IPS-18a (cell line): Measurements from ENCODE around the gene ALG1.
"Not testable (repeated sequence)": the region's sequence is repeated elsewhere in the genome, so short reads cannot be mapped to it uniquely, and the experiment has no call there.

ENCODE experiments used
- H3K27ac ChIP-seq: one replicate; pipeline ENCODE4 v1.5.1; 2013; ENCODE audit warnings: low read length
- H3K27me3 ChIP-seq: one replicate; pipeline ENCODE4 v1.6.1; 2013; ENCODE audit warnings: mild to moderate bottlenecking, low read length; ENCODE audit not compliant: control insufficient read depth, insufficient read depth
- H3K36me3 ChIP-seq: one replicate; pipeline ENCODE4 v1.6.1; 2013; ENCODE audit warnings: low read depth, low read length; ENCODE audit not compliant: control insufficient read depth
- H3K4me1 ChIP-seq: one replicate; pipeline ENCODE4 v1.6.1; 2013; ENCODE audit warnings: low read depth, low read length; ENCODE audit not compliant: control insufficient read depth
- H3K4me3 ChIP-seq: one replicate; pipeline ENCODE4 v1.5.1; 2013; ENCODE audit warnings: low read length
- H3K9ac ChIP-seq: one replicate; pipeline ENCODE4 v1.6.1; 2013; ENCODE audit warnings: mild to moderate bottlenecking, low read length, moderate library complexity
- H3K9me3 ChIP-seq: one replicate; pipeline ENCODE4 v1.6.1; 2013; ENCODE audit warnings: low read depth, low read length; ENCODE audit not compliant: control insufficient read depth

ALG1 gene

GRCh38 chr16:5095145-5095830 lies 23.6 kb downstream of the ALG1 start:
- H3K27ac ChIP-seq, H3K9me3 ChIP-seq, H3K36me3 ChIP-seq, H3K27me3 ChIP-seq, H3K9ac ChIP-seq, H3K4me1 ChIP-seq, H3K4me3 ChIP-seq: not testable (repeated sequence)

- H3K27ac ChIP-seq, H3K27me3 ChIP-seq, H3K9me3 ChIP-seq, H3K4me1 ChIP-seq, H3K36me3 ChIP-seq: not testable (repeated sequence)
- Histone ChIP-seq H3K4me3 (peak overlapping the region; percentile 84), H3K9ac (peak overlapping the region; percentile 77)
Observed at GRCh38 chr16:5096437-5097060, 24.9 kb downstream of the ALG1 start.

GRCh38 chr16:5097061-5097469 lies 25.4 kb downstream of the ALG1 start:
- H3K9ac ChIP-seq, result peak overlapping the region; percentile 77
- H3K4me3 ChIP-seq, result peak overlapping the region; percentile 84
- not testable (repeated sequence) for H3K27ac ChIP-seq, H3K9me3 ChIP-seq, H3K27me3 ChIP-seq, H3K36me3 ChIP-seq, H3K4me1 ChIP-seq

GRCh38 chr16:5097470-5098220 lies 26.0 kb downstream of the ALG1 start, which contains the start of gene EEF2KMT:
Gene EEF2KMT, minus strand, starts transcription at chr16:5097795. Its CDS starts 56 bp downstream, at chr16:5097739.
- H3K4me1 ChIP-seq, H3K36me3 ChIP-seq, H3K27me3 ChIP-seq, H3K27ac ChIP-seq, H3K9me3 ChIP-seq: not testable (repeated sequence)
- peak within 1 kb of the TSS; percentile 84 for H3K4me3 ChIP-seq
- H3K9ac ChIP-seq, result peak within 1 kb of the TSS; percentile 77

- not testable (repeated sequence) for H3K9me3 ChIP-seq, H3K27me3 ChIP-seq, H3K27ac ChIP-seq, H3K36me3 ChIP-seq, H3K4me1 ChIP-seq
- peak overlapping the region; percentile 36 for H3K9ac ChIP-seq
- H3K4me3 ChIP-seq, result peak overlapping the region; percentile 70
Observed at GRCh38 chr16:5098221-5099159, 26.8 kb downstream of the ALG1 start.

GRCh38 chr16:5099174-5099573 lies 27.5 kb downstream of the ALG1 start:
- not testable (repeated sequence) for H3K27me3 ChIP-seq, H3K9me3 ChIP-seq, H3K9ac ChIP-seq, H3K4me1 ChIP-seq, H3K36me3 ChIP-seq, H3K27ac ChIP-seq
- peak overlapping the region; percentile 70 for H3K4me3 ChIP-seq

GRCh38 chr16:5103296-5104032 lies 31.8 kb downstream of the ALG1 start:
- H3K4me1 ChIP-seq, H3K9ac ChIP-seq, H3K27ac ChIP-seq, H3K36me3 ChIP-seq, H3K27me3 ChIP-seq, H3K9me3 ChIP-seq, H3K4me3 ChIP-seq: not testable (repeated sequence)

GRCh38 chr16:5105039-5105438 lies 33.4 kb downstream of the ALG1 start:
- H3K27me3 ChIP-seq, H3K36me3 ChIP-seq, H3K9ac ChIP-seq, H3K27ac ChIP-seq, H3K9me3 ChIP-seq, H3K4me3 ChIP-seq, H3K4me1 ChIP-seq: not testable (repeated sequence)

- H3K36me3 ChIP-seq, result no peaks in the 10 kb centered on the region
- H3K27me3 ChIP-seq, result no peaks in the 10 kb centered on the region
- H3K4me1 ChIP-seq, result no peaks in the 10 kb centered on the region
- no peaks in the 10 kb centered on the region for H3K9me3 ChIP-seq
- no peak overlapping the region for H3K9ac ChIP-seq
- H3K4me3 ChIP-seq, result no peak overlapping the region
- H3K27ac ChIP-seq, result no peak overlapping the region
Observed at GRCh38 chr16:5108505-5109158, 37.0 kb downstream of the ALG1 start.

GRCh38 chr16:5110933-5111332 lies 39.3 kb downstream of the ALG1 start:
- H3K27ac ChIP-seq, H3K4me1 ChIP-seq, H3K36me3 ChIP-seq, H3K4me3 ChIP-seq, H3K27me3 ChIP-seq, H3K9me3 ChIP-seq, H3K9ac ChIP-seq: not testable (repeated sequence)
